Inferior parietal cortex (tissue), 1 donor: ENCODE data around the gene KCNH8.
"Not testable (repeated sequence)": the region's sequence is repeated elsewhere in the genome, so short reads cannot be mapped to it uniquely, and the experiment has no call there.

Experiments used
- DNase-seq: peaks from one replicate; pipeline ENCODE4 v3.0.0-alpha.2; 2016; ENCODE audit errors: extremely low spot score

Gene KCNH8

DNA sequence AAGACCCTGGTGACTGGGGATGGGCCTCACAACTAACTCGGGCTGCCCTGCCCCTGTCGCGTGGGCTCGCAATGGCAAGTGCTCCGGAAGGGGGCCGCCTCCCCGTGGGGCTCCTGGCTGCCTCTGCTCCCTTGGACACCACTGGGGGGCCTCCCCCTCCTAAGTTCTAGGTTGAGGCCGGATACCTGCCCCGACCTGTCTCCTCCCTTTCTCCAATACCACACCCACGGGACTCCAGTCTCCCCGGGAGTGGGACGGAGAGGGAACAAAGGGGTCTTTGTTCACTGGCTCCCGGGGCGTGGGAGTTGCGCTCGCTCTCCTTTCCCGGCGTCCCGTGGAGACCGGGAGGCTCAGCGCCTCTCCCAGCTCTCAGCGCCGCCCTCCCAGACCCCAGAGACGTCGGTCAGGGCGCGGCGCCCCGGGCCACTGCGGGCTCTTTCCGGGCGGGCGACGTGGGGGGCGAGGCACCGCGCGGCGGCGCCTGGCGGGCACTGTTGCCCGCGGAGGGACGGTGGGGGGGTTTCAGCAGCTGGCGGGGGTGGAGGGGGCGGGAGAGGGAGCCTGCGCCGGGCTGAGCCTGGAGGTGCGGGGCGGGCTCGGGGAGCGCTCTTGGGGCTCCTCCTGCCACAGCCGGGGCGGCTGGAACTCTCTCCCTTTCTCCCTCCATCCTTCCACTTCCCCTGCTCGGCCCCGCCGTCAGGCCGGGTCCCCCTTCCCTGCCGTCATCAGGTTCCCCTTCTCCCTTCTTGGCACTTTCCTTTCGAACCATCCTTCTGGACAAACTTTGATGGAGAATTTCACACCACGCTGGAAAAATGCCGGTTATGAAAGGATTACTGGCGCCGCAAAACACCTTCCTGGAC, at the start of gene KCNH8:
Gene KCNH8 (plus strand): TSS at position 606 of the 863 bp plus-strand sequence. CDS start 210 bp downstream, at position 816.
- peak; percentile 63 for DNase-seq

DNA sequence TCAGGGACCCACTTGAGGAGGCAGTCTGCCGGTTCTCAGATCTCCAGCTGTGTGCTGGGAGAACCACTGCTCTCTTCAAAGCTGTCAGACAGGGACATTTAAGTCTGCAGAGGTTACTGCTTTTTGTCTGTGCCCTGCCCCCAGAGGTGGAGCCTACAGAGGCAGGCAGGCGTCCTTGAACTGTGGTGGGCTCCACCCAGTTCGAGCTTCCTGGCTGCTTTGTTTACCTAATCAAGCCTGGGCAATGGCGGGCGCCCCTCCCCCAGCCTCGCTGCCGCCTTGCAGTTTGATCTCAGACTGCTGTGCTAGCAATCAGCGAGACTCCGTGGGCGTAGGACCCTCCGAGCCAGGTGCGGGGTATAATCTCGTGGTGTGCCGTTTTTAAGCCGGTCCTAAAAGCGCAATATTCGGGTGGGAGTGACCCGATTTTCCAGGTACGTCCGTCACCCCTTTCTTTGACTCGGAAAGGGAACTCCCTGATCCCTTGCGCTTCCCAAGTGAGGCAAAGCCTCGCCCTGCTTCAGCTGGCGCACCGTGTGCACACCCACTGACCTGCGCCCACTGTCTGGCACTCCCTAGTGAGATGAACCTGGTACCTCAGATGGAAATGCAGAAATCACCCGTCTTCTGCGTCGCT, 45.5 kb upstream of the KCNH8 start:
- DNase-seq = not testable (repeated sequence)

DNA sequence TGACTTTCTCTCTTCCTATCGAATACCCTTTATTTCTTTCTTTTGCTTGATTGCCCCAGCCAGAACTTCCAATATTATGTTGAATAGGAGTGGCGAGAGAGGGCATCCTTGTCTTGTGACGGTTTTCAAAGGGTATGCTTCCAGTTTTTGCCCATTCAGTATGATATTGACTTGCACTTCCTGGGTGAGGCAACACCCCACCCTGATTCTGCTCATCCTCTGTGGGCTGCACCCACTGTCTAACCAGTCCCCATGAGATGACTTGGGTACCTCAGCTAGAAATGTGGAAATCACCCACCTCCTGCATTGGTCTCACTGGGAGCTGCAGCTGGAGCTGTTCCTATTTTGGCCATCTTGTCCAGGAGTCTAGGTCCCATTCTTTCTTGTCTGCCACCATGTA, 44.8 kb upstream of the KCNH8 start:
- DNase-seq = no peak

GRCh38 chr3:19104459-19104858, 43.9 kb upstream of the KCNH8 start:
- DNase-seq = no peak

GRCh38 chr3:19105826-19106225, 42.5 kb upstream of the KCNH8 start:
- DNase-seq = no peak

- no peak for DNase-seq
These were observed 42.0 kb upstream of the KCNH8 start for GRCh38 chr3:19106307-19106706.

- no peak for DNase-seq
These were observed 40.6 kb upstream of the KCNH8 start for GRCh38 chr3:19107719-19108118.

- no peak for DNase-seq
These were observed 37.9 kb upstream of the KCNH8 start for GRCh38 chr3:19110335-19110895.

DNA sequence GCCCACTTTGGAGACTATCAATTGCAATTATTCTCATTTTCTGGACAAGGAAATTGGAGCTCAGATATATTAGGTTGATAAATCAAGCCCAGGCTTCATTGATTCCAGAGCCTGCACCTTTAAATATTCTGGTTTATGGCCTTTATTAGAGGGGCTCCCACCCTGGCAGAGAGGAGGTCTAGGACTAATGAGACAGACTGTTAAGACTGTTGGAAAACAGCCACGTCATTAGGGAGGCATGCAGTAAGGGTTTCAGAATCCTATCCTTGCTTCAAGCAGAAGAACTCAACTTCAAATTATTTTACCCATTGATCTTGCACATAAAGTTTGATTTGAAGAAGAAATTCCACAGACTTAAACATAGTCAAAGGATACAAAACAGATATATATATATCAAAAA, 33.8 kb upstream of the KCNH8 start:
- DNase-seq = no peak

DNA sequence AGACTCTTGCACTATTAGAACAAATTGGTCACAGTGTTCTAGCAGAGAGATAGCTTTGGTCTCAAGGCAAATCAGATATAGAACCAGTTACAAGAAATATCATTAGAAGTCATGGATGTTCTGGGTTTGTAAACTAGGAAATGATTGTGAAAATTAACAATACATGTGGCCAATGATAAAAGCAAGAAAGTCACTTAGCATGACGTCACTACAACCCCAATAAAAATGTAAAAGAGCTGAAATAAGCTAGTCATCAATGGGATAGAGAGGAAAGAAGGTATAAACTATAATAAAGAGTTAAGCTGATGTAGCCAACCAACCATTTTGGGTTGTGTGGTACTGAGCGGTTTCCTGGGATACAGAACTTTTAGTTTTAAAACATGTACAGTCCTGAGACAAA, 32.1 kb upstream of the KCNH8 start:
- DNase-seq = no peak

DNA sequence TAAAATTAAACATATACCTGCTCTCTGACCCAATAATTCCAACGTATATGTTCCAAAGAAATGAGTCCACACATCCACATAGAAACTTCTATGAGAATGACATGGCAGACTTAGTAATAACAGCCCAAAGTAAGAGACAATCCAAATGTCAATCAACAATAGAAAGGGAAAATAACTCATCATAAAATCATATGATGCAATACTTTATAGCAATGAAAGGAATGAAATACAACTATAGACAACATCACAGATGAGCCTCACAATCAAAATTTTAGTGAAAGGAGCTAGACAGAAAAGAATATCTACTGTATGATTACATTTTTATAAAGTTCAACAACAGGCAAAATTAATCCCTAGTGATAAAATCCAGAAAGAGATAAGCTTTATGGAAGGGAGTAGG, 23.6 kb upstream of the KCNH8 start:
- DNase-seq = no peak

DNA sequence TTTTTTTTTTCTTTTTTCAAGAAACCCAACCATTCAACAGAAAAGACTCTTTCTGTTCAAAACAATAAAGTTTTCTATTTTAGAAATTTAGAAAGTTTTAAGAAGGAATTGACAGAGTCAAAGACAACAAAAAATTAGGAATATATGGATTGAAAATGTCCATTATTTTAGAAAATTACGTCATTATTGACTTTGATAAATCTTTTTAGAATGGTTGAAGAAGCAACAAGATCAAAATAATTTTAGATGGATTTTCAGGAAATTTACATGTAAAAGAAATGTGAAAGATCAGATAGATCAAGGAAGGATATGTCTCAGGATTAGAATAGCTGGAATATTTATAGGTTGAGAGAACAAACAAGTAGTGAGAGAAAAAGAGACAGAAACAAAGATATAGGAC, 8.4 kb upstream of the KCNH8 start:
- no peak for DNase-seq

DNA sequence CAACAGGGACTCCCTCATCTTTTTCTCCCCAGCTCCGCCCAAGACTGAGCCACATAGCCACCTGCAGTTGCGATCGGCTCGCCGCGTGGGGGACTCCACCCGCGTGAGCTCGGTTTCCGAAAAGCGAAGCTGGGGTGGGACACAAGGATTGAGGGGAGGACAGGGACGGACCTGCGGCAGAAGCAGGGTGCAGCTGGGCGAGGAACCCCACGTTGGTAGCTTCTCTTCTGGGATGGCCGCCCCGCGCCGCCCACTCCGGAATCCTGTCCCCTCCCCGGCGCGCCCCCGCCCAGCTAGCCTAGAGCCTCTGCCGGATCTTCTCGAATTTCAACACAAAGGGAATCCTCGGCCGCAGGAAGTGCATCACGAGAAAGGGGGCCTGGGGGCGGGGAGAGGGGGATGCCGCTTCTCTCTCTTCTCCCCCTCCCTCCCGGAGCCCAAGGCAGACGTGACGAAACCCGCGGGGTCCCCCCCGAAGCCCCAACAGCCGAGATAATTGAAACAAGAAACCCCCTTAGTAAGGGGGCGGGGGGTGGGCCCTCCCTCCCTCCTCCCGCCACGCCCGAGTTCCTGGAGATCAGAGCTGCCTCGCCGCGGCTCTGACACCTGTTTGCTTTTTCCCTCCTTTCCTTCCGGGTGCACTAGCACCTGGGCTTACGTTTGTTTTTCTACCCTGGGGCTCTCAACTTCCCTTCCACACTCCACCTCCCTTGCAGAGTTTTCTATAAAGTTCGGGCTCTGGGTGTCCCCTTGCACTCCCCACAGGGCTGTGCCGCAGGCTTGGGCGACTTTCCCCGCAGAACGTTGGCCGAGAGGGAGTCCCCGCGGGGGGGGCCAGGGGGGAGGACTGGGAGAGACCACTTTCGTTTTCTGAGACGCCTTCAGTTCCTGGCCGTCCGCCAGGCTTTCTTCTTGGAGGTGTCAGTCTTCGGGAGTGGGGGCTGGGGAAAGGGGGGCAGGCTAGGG, 1.3 kb upstream of the KCNH8 start:
- peak; percentile 72 for DNase-seq

DNA sequence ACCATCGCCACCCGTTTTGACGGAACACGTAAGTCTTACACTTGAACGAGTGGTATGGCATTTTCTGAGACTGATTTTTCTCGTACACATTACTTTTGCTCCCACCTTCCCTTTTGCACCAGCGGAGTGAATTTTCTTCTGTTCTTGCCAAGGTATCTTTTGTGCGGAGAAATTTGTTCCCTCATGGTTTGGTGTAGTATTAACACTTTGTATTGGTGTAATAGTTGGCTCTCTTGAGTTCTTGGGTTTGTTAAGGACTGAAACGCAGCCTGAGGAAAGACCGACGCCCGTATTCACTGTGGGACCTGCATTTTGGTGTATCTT, 420 bp downstream of the KCNH8 start:
- DNase-seq = no peak

GRCh38 chr3:19149368-19149767, 1.1 kb downstream of the KCNH8 start:
- DNase-seq = no peak

GRCh38 chr3:19151171-19151570, 2.9 kb downstream of the KCNH8 start:
- DNase-seq = no peak

DNA sequence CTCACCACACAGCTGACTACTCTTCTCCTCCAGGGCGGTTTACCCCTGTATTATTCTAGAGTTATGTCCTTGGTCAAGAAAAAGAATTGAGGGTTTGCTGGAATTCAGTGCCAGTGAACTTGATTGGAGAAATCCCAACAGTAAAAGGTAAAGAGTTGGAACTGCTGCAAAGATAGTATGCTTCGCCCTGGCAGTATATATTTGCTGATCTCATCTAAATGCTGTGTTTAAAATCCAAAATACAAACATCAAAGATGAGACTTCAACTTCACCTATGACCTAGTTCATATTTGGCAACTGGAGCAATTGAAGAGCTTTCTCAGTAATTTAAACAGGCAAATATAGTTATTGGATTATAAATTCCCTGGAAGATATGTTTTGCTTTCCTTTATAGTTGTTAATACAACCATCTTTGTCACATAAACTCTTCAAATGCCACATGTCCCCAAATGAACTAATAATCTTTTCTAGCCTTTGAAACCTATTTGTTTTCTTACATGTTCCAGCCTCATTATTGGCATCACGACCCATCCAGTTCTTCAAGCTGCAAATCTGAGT, 6.5 kb downstream of the KCNH8 start:
- no peak for DNase-seq

DNA sequence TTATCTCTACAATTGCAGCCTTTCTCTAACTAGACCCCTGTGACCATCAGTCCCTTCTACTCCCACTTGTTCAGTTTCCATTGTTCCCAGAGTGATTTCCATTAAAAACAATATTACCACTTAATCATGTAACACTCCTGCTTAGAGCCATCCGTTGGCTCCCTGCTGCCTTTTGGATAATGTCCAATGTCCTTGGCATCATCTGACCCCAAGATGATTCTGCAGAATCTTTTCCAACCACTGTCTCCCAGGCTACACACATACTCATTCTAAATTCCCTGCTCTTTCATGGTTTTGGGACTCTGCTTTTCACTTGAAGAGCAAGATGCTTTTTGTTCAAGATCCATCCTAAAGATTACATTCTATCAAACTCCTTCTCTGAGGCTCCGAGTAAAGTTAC, 7.1 kb downstream of the KCNH8 start:
- DNase-seq = no peak

GRCh38 chr3:19159966-19160635, 11.8 kb downstream of the KCNH8 start:
- DNase-seq = no peak

DNA sequence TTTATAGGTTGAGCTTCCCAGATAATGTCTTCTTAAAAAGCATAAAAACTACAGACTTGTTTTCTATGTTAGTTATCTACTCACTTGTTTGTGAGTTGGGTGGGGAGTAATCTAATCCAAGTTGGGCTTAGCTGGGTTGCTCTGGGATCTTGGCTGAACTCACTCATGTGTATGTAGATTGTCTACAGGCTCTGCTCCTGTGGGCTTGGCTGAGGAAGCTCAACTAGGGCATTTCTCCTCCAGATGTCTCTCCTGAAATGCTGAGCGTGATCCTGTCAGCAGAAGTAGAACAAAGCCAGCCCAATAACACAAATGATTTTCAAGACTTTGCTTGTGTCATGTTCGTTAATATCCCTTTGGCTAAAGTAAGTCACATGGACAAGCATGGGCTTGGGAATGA, 17.3 kb downstream of the KCNH8 start:
- DNase-seq = no peak

- no peak for DNase-seq
These were observed 23.5 kb downstream of the KCNH8 start for GRCh38 chr3:19171794-19172193.
